B cell (primary cell): ENCODE measurements around the gene AAMP. TPM values are rescaled to one million over a fixed set of nuclear protein-coding genes. Genes with fewer than 3 reads are reported as not detected.
A peak's percentile ranks its signal among the peaks of the same experiment; 100 is the strongest.

Experiments used
- ATAC-seq: fragments of 200-7000 bp; cut with Tn5 transposase; one replicate; pipeline ENCODE4 v1.10.0; 2021; ENCODE audit warnings: low read depth, mild to moderate bottlenecking, moderate number of reproducible peaks, moderate library complexity
- CTCF ChIA-PET: fragments of 350-600 bp; sonication (Branson Sonifier 250); formaldehyde crosslinking; loops from one replicate; lab custom pipeline; 2021; ENCODE audit warnings: antibody characterized with exemption, inconsistent platforms; lab: Charles Lee
- POLR2A ChIA-PET: fragments of 350-600 bp; sonication (Branson Sonifier 250); formaldehyde crosslinking; loops from one replicate; lab custom pipeline; 2021; ENCODE audit warnings: antibody characterized with exemption; lab: Charles Lee
- DNase-seq: peaks from one replicate; pipeline ENCODE4 v3.0.0; 2013
- H2AFZ ChIP-seq: 2 replicates; pipeline ENCODE4 v1.6.1; 2012; ENCODE audit warnings: mild to moderate bottlenecking, low read depth, low read length; ENCODE audit not compliant: insufficient read depth, poor library complexity, severe bottlenecking
- H3K27ac ChIP-seq, 2 donors: 1 replicate in 1 of 2; 2 replicates in 1 of 2; pipeline ENCODE4 v1.5.1; 2012 to 2013; ENCODE audit warnings: low read length in 2 of 2, mild to moderate bottlenecking in 2 of 2, moderate library complexity in 1 of 2
- H3K27me3 ChIP-seq, 4 experiments: fragments of 200-600 bp in 1 of 4; sonication (generic) in 1 of 4; replicated peaks in 1 of 4; 1 replicate in 2 of 4; 2 replicates in 2 of 4; pipeline versions ENCODE4 v1.6.1 to v1.7.0; 2013 to 2016; ENCODE audit warnings: low read length in 3 of 4, mild to moderate bottlenecking in 2 of 4, mixed read lengths in 1 of 4, moderate library complexity in 1 of 4; ENCODE audit not compliant: insufficient read depth in 4 of 4, control insufficient read depth in 3 of 4; ENCODE audit errors: control extremely low read depth in 1 of 4
- H3K36me3 ChIP-seq, 2 experiments: replicated peaks in 1 of 2; 1 replicate in 1 of 2; 2 replicates in 1 of 2; pipeline versions ENCODE4 v1.6.1 to v1.7.1; 2013; ENCODE audit warnings: low read length in 1 of 2; ENCODE audit not compliant: insufficient read depth in 2 of 2, control insufficient read depth in 1 of 2; ENCODE audit errors: control extremely low read depth in 1 of 2, extremely low read depth in 1 of 2
- H3K4me1 ChIP-seq, 2 donors: fragments of 200-600 bp in 1 of 2; sonication (generic) in 1 of 2; 1 replicate in 1 of 2; 2 replicates in 1 of 2; pipeline versions ENCODE4 v1.5.1 to v1.6.1; 2013 to 2017; ENCODE audit warnings: low read length in 2 of 2; ENCODE audit not compliant: control insufficient read depth in 2 of 2, insufficient read depth in 2 of 2
- H3K4me2 ChIP-seq: replicated peaks from 2 replicates; pipeline ENCODE3; 2012; ENCODE audit warnings: mild to moderate bottlenecking, low read depth, low read length; ENCODE audit not compliant: poor library complexity, severe bottlenecking
- H3K4me3 ChIP-seq, 5 experiments: fragments of 200-600 bp in 1 of 5; sonication (generic) in 1 of 5; 1 replicate in 3 of 5; 2 replicates in 2 of 5; pipeline versions ENCODE4 v1.5.1 to v1.7.0; 2011 to 2016; ENCODE audit warnings: low read length in 4 of 5, mild to moderate bottlenecking in 4 of 5, low read depth in 2 of 5, control low read depth in 1 of 5, moderate library complexity in 1 of 5; ENCODE audit not compliant: insufficient read depth in 1 of 5; ENCODE audit errors: control extremely low read depth in 1 of 5, extremely low read depth in 1 of 5
- H3K79me2 ChIP-seq: fragments of 200-600 bp; sonication (generic); one replicate; pipeline ENCODE4 v1.6.0; 2016; ENCODE audit warnings: low read length; ENCODE audit not compliant: control insufficient read depth, insufficient read depth
- H3K9ac ChIP-seq: fragments of 200-600 bp; sonication (generic); 2 replicates; pipeline ENCODE4 v1.6.1; 2017; ENCODE audit warnings: mild to moderate bottlenecking, low read length, moderate library complexity
- H3K9me3 ChIP-seq, 3 donors: one replicate each; pipeline versions ENCODE4 v1.6.1 to v1.7.1; 2013; ENCODE audit warnings: low read length in 2 of 3; ENCODE audit not compliant: control insufficient read depth in 2 of 3, insufficient read depth in 1 of 3; ENCODE audit errors: control extremely low read depth in 1 of 3
- H4K20me1 ChIP-seq: 2 replicates; pipeline ENCODE4 v1.6.0; 2012; ENCODE audit warnings: mild to moderate bottlenecking, low read length; ENCODE audit not compliant: insufficient read depth, control insufficient read depth, poor library complexity, severe bottlenecking
- H3K27ac Mint-ChIP-seq: one replicate; pipeline ENCODE4 v1.8.0; 2021; ENCODE audit warnings: mixed read lengths
- H3K27me3 Mint-ChIP-seq: one replicate; pipeline ENCODE4 v1.8.0; 2021; ENCODE audit warnings: mixed read lengths
- H3K4me1 Mint-ChIP-seq: one replicate; pipeline ENCODE4 v1.8.0; 2021; ENCODE audit warnings: mixed read lengths
- H3K4me3 Mint-ChIP-seq: one replicate; pipeline ENCODE4 v1.8.0; 2021; ENCODE audit warnings: mixed read lengths
- H3K9me3 Mint-ChIP-seq: one replicate; pipeline ENCODE4 v1.8.0; 2022; ENCODE audit warnings: mixed read lengths; ENCODE audit not compliant: insufficient read depth
- CTCF ChIP-seq: fragments of 200-600 bp; IDR thresholded peaks from one replicate; pipeline ENCODE4 v1.8.0; 2022; ENCODE audit warnings: antibody characterized with exemption, mild to moderate bottlenecking
- EZH2 ChIP-seq: IDR thresholded peaks from 2 replicates; pipeline ENCODE4 v1.6.1; 2012; ENCODE audit warnings: borderline replicate concordance, low read depth, mild to moderate bottlenecking, moderate library complexity, low read length; ENCODE audit not compliant: insufficient read depth, poor library complexity, severe bottlenecking
- WGBS: methylation state at CpG from one replicate; pipeline ENCODE4 v1.1.5; 2013; ENCODE audit warnings: missing lambda C conversion rate; ENCODE audit not compliant: insufficient coverage; 5-methylcytosine and 5-hydroxymethylcytosine counted together
- intact Hi-C: fragments of 100-400 bp; cut with micrococcal nuclease; formaldehyde crosslinking; loops from one replicate; pipeline ENCODE4 v1.10.0; 2022
- polyA plus RNA-seq: library from polyadenylated mRNA; depleted of rRNA; stranded (reverse); fragments of >200 nt; gene quantifications from 2 replicates; pipeline ENCODE4 v1.2.3, GENCODE V29; 2012
- total RNA-seq, 2 donors: library from RNA; stranded (reverse); fragments of 120-200 nt in 1 of 2; gene quantifications; 1 replicate in 1 of 2; 2 replicates in 1 of 2; pipeline versions ENCODE4 v1.2.3 to v1.2.4, GENCODE V29; 2013 to 2022

AAMP gene
- total and polyA plus RNA-seq, 2 donors (not counting 1 experiment from before 2014, with no cell fraction given): 56.4 to 65.7 TPM

GRCh38 chr2:218244665-218245064, 25.3 kb downstream of the AAMP start:
- no peak for DNase-seq
- no peak overlapping the region for H3K4me3 ChIP-seq
- H3K27me3 ChIP-seq: no peaks in the 10 kb centered on the region
- H3K4me1 ChIP-seq: no peaks in the 10 kb centered on the region
- H3K4me2 ChIP-seq: no peak overlapping the region
- CTCF ChIA-PET: interaction anchor here (3.8 kb wide), 1 partner anchor 12 kb away, joined by 15 read pairs; no protein-coding TSS in a partner anchor
- Mint-ChIP-seq H3K27ac (peak overlapping the region; percentile 13), H3K9me3 (no peaks in the 10 kb centered on the region), H3K4me3 (no peak overlapping the region), H3K27me3 (no peaks in the 10 kb centered on the region), H3K4me1 (no peaks in the 10 kb centered on the region)
- peaks cover 83% of the 10 kb centered on the region for H4K20me1 ChIP-seq
- H3K27ac ChIP-seq: peak overlapping the region in 1 of 2 donors; percentile 42
- H3K9ac ChIP-seq: no peak overlapping the region
- no peaks in the 10 kb centered on the region for H3K9me3 ChIP-seq
- peaks cover 52% of the 10 kb centered on the region for H3K79me2 ChIP-seq
- intact Hi-C loops: no loop called here
- peaks cover 4 to 93% of the 10 kb centered on the region in 2 experiments for H3K36me3 ChIP-seq
- ATAC-seq: no peak
- WGBS: 100% methylated on average over 1 of the region's 2 CpGs
- H2AFZ ChIP-seq: no peak overlapping the region
- POLR2A ChIA-PET: no interaction called here
- TF ChIP-seq CTCF: no peak
- no peak for TF ChIP-seq EZH2

GRCh38 chr2:218244204-218244603, 25.7 kb downstream of the AAMP start:
- no peak overlapping the region for H3K27ac Mint-ChIP-seq
- no peak for TF ChIP-seq EZH2
- TF ChIP-seq CTCF: no peak
- no peaks in the 10 kb centered on the region for H3K4me1 Mint-ChIP-seq
- Histone ChIP-seq H3K4me2 (no peak overlapping the region), H3K9ac (no peak overlapping the region), H3K36me3 (peaks cover 4 to 91% of the 10 kb centered on the region in 2 experiments), H3K27ac (peak overlapping the region in 1 of 2 donors; percentile 42), H3K79me2 (peaks cover 56% of the 10 kb centered on the region), H3K9me3 (no peaks in the 10 kb centered on the region), H3K4me3 (no peak overlapping the region), H3K27me3 (no peaks in the 10 kb centered on the region), H3K4me1 (no peaks in the 10 kb centered on the region), H2AFZ (no peak overlapping the region), H4K20me1 (peaks cover 82% of the 10 kb centered on the region)
- intact Hi-C loops: no loop called here
- WGBS: no CpG with 5 or more reads among the region's 1 CpG
- no peak for ATAC-seq
- H3K4me3 Mint-ChIP-seq: no peak overlapping the region
- ChIA-PET CTCF (interaction anchor here (3.8 kb wide), 1 partner anchor 12 kb away, joined by 15 read pairs; no protein-coding TSS in a partner anchor), POLR2A (no interaction called here)
- no peaks in the 10 kb centered on the region for H3K9me3 Mint-ChIP-seq
- no peaks in the 10 kb centered on the region for H3K27me3 Mint-ChIP-seq
- no peak for DNase-seq
